H4 (cell line): Measurements from ENCODE around the gene CACNB1. TPM values are rescaled to one million over a fixed set of nuclear protein-coding genes. Genes with fewer than 3 reads are reported as not detected.
"Not testable (repeated sequence)": the region's sequence is repeated elsewhere in the genome, so short reads cannot be mapped to it uniquely, and the experiment has no call there.

Experiments used
- DNase-seq: peaks from one replicate; pipeline ENCODE4 v3.0.0-alpha.2; 2015; ENCODE audit warnings: low spot score
- total RNA-seq: library from RNA; depleted of rRNA; stranded (reverse); fragments of >200 nt; shearing (Covaris generic); gene quantifications from 2 replicates; pipeline ENCODE4 v1.2.3, GENCODE V29; 2014

Gene CACNB1
- total RNA-seq, 1 experiment from 2014 or later = 3.9 TPM

- no peak for DNase-seq
These were observed 46.1 kb downstream of the CACNB1 start, which contains the start of gene PLXDC1 for GRCh38 chr17:39151150-39151942. PLXDC1 (minus strand) TSS chr17:39151637; CDS start chr17:39151437, 200 bp downstream.

- no peak for DNase-seq
These were observed 46.7 kb downstream of the CACNB1 start for GRCh38 chr17:39150795-39151149.

- no peak for DNase-seq
These were observed 47.3 kb downstream of the CACNB1 start for GRCh38 chr17:39150104-39150634.

GRCh38 chr17:39147221-39148185 lies 50.0 kb downstream of the CACNB1 start:
- DNase-seq = no peak

GRCh38 chr17:39146273-39146672 lies 51.2 kb downstream of the CACNB1 start:
- DNase-seq = no peak

- no peak for DNase-seq
These were observed 52.3 kb downstream of the CACNB1 start for GRCh38 chr17:39145143-39145542.

- DNase-seq = peak; percentile 92
These were observed 53.0 kb downstream of the CACNB1 start for GRCh38 chr17:39144416-39144840.

GRCh38 chr17:39143552-39144093 lies 53.8 kb downstream of the CACNB1 start:
- DNase-seq = no peak

GRCh38 chr17:39141915-39142664 lies 55.4 kb downstream of the CACNB1 start:
- no peak for DNase-seq

- no peak for DNase-seq
These were observed 56.2 kb downstream of the CACNB1 start for GRCh38 chr17:39141294-39141693.

GRCh38 chr17:39139561-39139960 lies 57.9 kb downstream of the CACNB1 start:
- no peak for DNase-seq

GRCh38 chr17:39139161-39139511 lies 58.3 kb downstream of the CACNB1 start:
- DNase-seq = peak; percentile 83

GRCh38 chr17:39138431-39139160 lies 58.9 kb downstream of the CACNB1 start:
- no peak for DNase-seq

- DNase-seq = no peak
These were observed 62.6 kb downstream of the CACNB1 start for GRCh38 chr17:39134878-39135277.

- DNase-seq = peak; percentile 61
These were observed 65.3 kb downstream of the CACNB1 start for GRCh38 chr17:39132192-39132610.

- DNase-seq = no peak
These were observed 65.9 kb downstream of the CACNB1 start for GRCh38 chr17:39131616-39132015.

- DNase-seq = no peak
These were observed 67.3 kb downstream of the CACNB1 start for GRCh38 chr17:39130205-39130604.

- DNase-seq = not testable (repeated sequence)
These were observed 67.9 kb downstream of the CACNB1 start for GRCh38 chr17:39129544-39129943.

- no peak for DNase-seq
These were observed 71.0 kb downstream of the CACNB1 start for GRCh38 chr17:39126436-39126835.

GRCh38 chr17:39125143-39125875 lies 72.2 kb downstream of the CACNB1 start:
- DNase-seq = no peak
